ENCODE data around the gene AMPH.

The AMPH gene

DNA sequence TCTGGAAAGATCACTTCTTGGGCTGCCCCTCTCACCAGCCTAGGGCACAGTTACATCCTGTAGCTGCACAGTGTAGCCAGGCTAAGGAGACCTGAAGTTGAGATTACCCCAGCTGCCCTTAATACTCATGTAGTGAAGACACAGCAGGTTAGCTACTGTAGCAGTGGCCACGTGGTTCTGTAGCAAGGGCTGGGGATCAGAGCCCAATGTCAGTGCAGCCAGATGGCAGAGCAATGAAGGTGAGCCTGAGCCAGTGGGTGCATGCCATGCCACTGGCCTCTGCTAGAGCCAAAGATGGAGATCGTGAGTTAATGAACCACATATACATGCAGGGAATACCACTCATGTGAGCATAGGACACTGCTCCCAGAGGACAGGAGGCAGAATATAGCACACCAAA, 15.5 kb downstream of the AMPH start:
- no peak overlapping the region for H3K27ac ChIP-seq
- TF ChIP-seq, protein P1, sequence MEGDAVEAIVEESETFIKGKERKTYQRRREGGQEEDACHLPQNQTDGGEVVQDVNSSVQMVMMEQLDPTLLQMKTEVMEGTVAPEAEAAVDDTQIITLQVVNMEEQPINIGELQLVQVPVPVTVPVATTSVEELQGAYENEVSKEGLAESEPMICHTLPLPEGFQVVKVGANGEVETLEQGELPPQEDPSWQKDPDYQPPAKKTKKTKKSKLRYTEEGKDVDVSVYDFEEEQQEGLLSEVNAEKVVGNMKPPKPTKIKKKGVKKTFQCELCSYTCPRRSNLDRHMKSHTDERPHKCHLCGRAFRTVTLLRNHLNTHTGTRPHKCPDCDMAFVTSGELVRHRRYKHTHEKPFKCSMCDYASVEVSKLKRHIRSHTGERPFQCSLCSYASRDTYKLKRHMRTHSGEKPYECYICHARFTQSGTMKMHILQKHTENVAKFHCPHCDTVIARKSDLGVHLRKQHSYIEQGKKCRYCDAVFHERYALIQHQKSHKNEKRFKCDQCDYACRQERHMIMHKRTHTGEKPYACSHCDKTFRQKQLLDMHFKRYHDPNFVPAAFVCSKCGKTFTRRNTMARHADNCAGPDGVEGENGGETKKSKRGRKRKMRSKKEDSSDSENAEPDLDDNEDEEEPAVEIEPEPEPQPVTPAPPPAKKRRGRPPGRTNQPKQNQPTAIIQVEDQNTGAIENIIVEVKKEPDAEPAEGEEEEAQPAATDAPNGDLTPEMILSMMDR (conservative IDR thresholded peaks at IDR 0.05): no peak

GRCh38 chr7:38607466-38607865, 23.7 kb downstream of the AMPH start:
- TF ChIP-seq, protein P1 (conservative IDR thresholded peaks at IDR 0.05): no peak
- no peak overlapping the region for H3K27ac ChIP-seq

DNA sequence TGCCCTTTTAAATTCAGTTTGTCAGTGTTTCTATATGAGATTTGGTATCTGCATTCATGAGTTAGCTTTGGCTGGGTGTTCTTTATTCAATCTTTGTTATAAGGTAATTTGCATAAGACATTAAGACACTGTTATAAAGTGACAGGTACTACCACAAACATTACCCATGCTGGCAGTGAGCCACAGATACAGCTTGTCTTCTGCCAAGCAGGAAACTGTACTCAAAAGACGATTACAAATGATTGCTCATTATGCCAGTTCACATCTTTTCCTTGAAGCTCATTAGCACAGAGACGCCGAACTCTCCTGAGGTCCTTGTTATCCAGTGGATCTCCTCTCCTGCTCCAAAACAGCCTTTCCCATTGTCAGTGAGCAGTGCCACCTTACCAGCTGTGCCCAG, 30.4 kb downstream of the AMPH start:
- no peak overlapping the region for H3K27ac ChIP-seq
- TF ChIP-seq, protein P1 (conservative IDR thresholded peaks at IDR 0.05): no peak

GRCh38 chr7:38594949-38595348, 36.2 kb downstream of the AMPH start:
- no peak overlapping the region for H3K27ac ChIP-seq
- TF ChIP-seq, protein P1 (conservative IDR thresholded peaks at IDR 0.05): no peak

- no peak overlapping the region for H3K27ac ChIP-seq
- TF ChIP-seq, protein P1 (conservative IDR thresholded peaks at IDR 0.05): no peak
Observed at GRCh38 chr7:38592737-38593288, 38.4 kb downstream of the AMPH start.

GRCh38 chr7:38585572-38586354, 45.4 kb downstream of the AMPH start:
- TF ChIP-seq, protein P1 (conservative IDR thresholded peaks at IDR 0.05): no peak
- no peak overlapping the region for H3K27ac ChIP-seq

- H3K27ac ChIP-seq: no peak overlapping the region
- TF ChIP-seq, protein P1 (conservative IDR thresholded peaks at IDR 0.05): no peak
Observed at GRCh38 chr7:38584443-38585210, 46.5 kb downstream of the AMPH start.
